GM23338 (cell line): ENCODE measurements around the gene TENM4.

Source experiments
- CREB1 ChIP-seq: fragments of 250-450 bp; sonication (Bioruptor Pico); IDR thresholded peaks from 2 replicates; pipeline ENCODE4 v1.5.0; 2020; ENCODE audit warnings: low read depth, mild to moderate bottlenecking, moderate library complexity
- CTCF ChIP-seq, 2 experiments: fragments of 200-600 bp in 1 of 2; sonication (generic) in 1 of 2; conservative IDR thresholded peaks; 2 replicates each; pipeline versions ENCODE4 v1.5.1 to v1.6.1; 2016 to 2017; ENCODE audit warnings: antibody characterized with exemption in 2 of 2, low read depth in 2 of 2, mild to moderate bottlenecking in 2 of 2, moderate library complexity in 1 of 2
- ETS1 ChIP-seq: IDR thresholded peaks from 2 replicates; pipeline ENCODE4 v1.6.1; 2016; ENCODE audit warnings: antibody characterized with exemption
- EZH2 ChIP-seq: fragments of 200-600 bp; sonication (generic); IDR thresholded peaks from one replicate; pipeline ENCODE4 v1.8.0; 2017; ENCODE audit warnings: antibody characterized with exemption, mild to moderate bottlenecking, low read depth; ENCODE audit not compliant: unreplicated experiment
- EZH2phosphoT487 ChIP-seq: fragments of 200-600 bp; sonication (generic); IDR thresholded peaks from one replicate; pipeline ENCODE4 v1.8.1; 2018; ENCODE audit warnings: antibody characterized with exemption; ENCODE audit not compliant: unreplicated experiment
- JUNB ChIP-seq: IDR thresholded peaks from one replicate; pipeline ENCODE4 v1.6.1; 2016; ENCODE audit warnings: antibody characterized with exemption; ENCODE audit not compliant: unreplicated experiment
- POLR2AphosphoS5 ChIP-seq: IDR thresholded peaks from 2 replicates; pipeline ENCODE4 v1.6.1; 2016; ENCODE audit warnings: antibody characterized with exemption, low read depth
- REST ChIP-seq: IDR thresholded peaks from one replicate; pipeline ENCODE4 v1.6.1; 2018; ENCODE audit warnings: antibody characterized with exemption; ENCODE audit not compliant: unreplicated experiment
- STAT1 ChIP-seq: IDR thresholded peaks from one replicate; pipeline ENCODE4 v1.6.1; 2016; ENCODE audit warnings: antibody characterized with exemption; ENCODE audit not compliant: unreplicated experiment
- ZNF114 ChIP-seq: fragments of 250-450 bp; sonication (Bioruptor Pico); IDR thresholded peaks from 2 replicates; pipeline ENCODE4 v1.5.0; 2020; ENCODE audit warnings: mild to moderate bottlenecking, moderate library complexity

DNA sequence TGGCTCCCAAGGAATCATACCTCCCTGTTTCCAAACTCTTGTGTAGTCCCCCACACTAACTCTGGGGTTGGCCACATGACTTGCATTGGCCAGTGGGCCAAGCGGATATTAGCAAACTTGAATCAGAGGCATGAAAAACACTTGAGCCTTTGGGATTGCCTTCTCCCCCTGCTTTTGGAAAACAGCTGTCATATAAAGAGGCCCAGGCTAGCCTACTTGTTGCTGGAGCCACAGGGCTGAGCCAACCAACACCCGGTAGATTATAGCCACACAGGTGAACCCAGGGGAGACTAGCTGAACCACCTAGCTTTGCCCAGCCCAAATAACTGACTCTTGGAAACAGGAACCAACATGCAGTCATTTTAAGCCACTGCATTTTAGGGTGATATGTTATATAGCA, 354.8 kb downstream of the TENM4 start:
- TF ChIP-seq CTCF (conservative IDR thresholded peaks at IDR 0.05; ENCODE audit: low read depth in 2 of 2) (no peak), REST (no peak), EZH2 (no peak), POLR2AphosphoS5 (no peak), JUNB (no peak), CREB1 (CRISPR knock-in tag) (no peak), EZH2phosphoT487 (no peak), ZNF114 (CRISPR knock-in tag) (no peak), STAT1 (no peak), ETS1 (no peak)
